Effector CD4-positive, alpha-beta T cell (primary cell): ENCODE measurements around the gene SFT2D1.
"Not testable (repeated sequence)": the region's sequence is repeated elsewhere in the genome, so short reads cannot be mapped to it uniquely, and the experiment has no call there.

Source experiments
- DNase-seq: peaks from one replicate; pipeline ENCODE4 v3.0.0-alpha.2; 2020

SFT2D1 gene

GRCh38 chr6:166362427-166362826, 20.1 kb upstream of the SFT2D1 start:
- DNase-seq, result not testable (repeated sequence)

- DNase-seq, result no peak
Observed at GRCh38 chr6:166361077-166361429, 18.7 kb upstream of the SFT2D1 start.

- DNase-seq, result no peak
Observed at GRCh38 chr6:166360243-166361076, 18.1 kb upstream of the SFT2D1 start.

GRCh38 chr6:166355552-166355951, 13.2 kb upstream of the SFT2D1 start:
- no peak for DNase-seq

- DNase-seq, result no peak
Observed at GRCh38 chr6:166354965-166355364, 12.6 kb upstream of the SFT2D1 start.

GRCh38 chr6:166354143-166354542, 11.8 kb upstream of the SFT2D1 start:
- DNase-seq, result no peak

GRCh38 chr6:166353507-166353906, 11.2 kb upstream of the SFT2D1 start:
- DNase-seq, result no peak

- DNase-seq, result no peak
Observed at GRCh38 chr6:166352923-166353322, 10.6 kb upstream of the SFT2D1 start.

- no peak for DNase-seq
Observed at GRCh38 chr6:166351715-166352285, 9.5 kb upstream of the SFT2D1 start.

- no peak for DNase-seq
Observed at GRCh38 chr6:166348305-166348949, 6.1 kb upstream of the SFT2D1 start.

GRCh38 chr6:166346965-166347364, 4.6 kb upstream of the SFT2D1 start:
- DNase-seq, result no peak

GRCh38 chr6:166346449-166346848, 4.1 kb upstream of the SFT2D1 start:
- no peak for DNase-seq

GRCh38 chr6:166345672-166346071, 3.3 kb upstream of the SFT2D1 start:
- not testable (repeated sequence) for DNase-seq

GRCh38 chr6:166344921-166345320, 2.6 kb upstream of the SFT2D1 start:
- DNase-seq, result not testable (repeated sequence)

- DNase-seq, result no peak
Observed at GRCh38 chr6:166344240-166344639, 1.9 kb upstream of the SFT2D1 start.

GRCh38 chr6:166343150-166343487, 774 bp upstream of the SFT2D1 start:
- no peak for DNase-seq

GRCh38 chr6:166341977-166342348, 382 bp downstream of the SFT2D1 start:
- DNase-seq, result no peak

- DNase-seq, result no peak
Observed at GRCh38 chr6:166341464-166341863, 881 bp downstream of the SFT2D1 start.

- DNase-seq, result no peak
Observed at GRCh38 chr6:166338854-166339253, 3.5 kb downstream of the SFT2D1 start.

GRCh38 chr6:166336847-166337246, 5.5 kb downstream of the SFT2D1 start:
- no peak for DNase-seq

- no peak for DNase-seq
Observed at GRCh38 chr6:166335378-166336302, 6.7 kb downstream of the SFT2D1 start.

- no peak for DNase-seq
Observed at GRCh38 chr6:166334878-166335277, 7.5 kb downstream of the SFT2D1 start.
